Immature natural killer cell (primary cell): ENCODE measurements around the gene ZNF222. TPM values are rescaled to one million over a fixed set of nuclear protein-coding genes. Genes with fewer than 3 reads are reported as not detected.

Source experiments
- DNase-seq, 3 donors: peaks; one replicate each; pipeline ENCODE4 v3.0.0; 2022; ENCODE audit warnings: mixed read lengths in 1 of 3
- H3K27ac Mint-ChIP-seq, 6 donors: one replicate each; pipeline ENCODE4 v1.8.0; 2020; ENCODE audit warnings: mixed read lengths in 6 of 6, mild to moderate bottlenecking in 5 of 6, inconsistent platforms in 4 of 6, moderate library complexity in 3 of 6
- H3K27me3 Mint-ChIP-seq, 3 donors: one replicate each; pipeline ENCODE4 v1.8.0; 2020 to 2021; ENCODE audit warnings: low read depth in 3 of 3, mild to moderate bottlenecking in 3 of 3, mixed read lengths in 3 of 3, moderate library complexity in 3 of 3, inconsistent platforms in 1 of 3
- H3K36me3 Mint-ChIP-seq, 3 donors: one replicate each; pipeline ENCODE4 v1.8.0; 2020; ENCODE audit warnings: mixed read lengths in 3 of 3, inconsistent platforms in 2 of 3, mild to moderate bottlenecking in 2 of 3
- H3K4me1 Mint-ChIP-seq, 2 donors: one replicate each; pipeline ENCODE4 v1.8.0; 2020; ENCODE audit warnings: inconsistent platforms in 2 of 2, mild to moderate bottlenecking in 2 of 2, mixed read lengths in 2 of 2, moderate library complexity in 1 of 2
- H3K4me3 Mint-ChIP-seq, 5 donors: one replicate each; pipeline ENCODE4 v1.8.0; 2020; ENCODE audit warnings: mild to moderate bottlenecking in 5 of 5, mixed read lengths in 5 of 5, inconsistent platforms in 3 of 5, moderate library complexity in 3 of 5
- H3K9me3 Mint-ChIP-seq, 6 donors: one replicate each; pipeline ENCODE4 v1.8.0; 2020; ENCODE audit warnings: mild to moderate bottlenecking in 6 of 6, mixed read lengths in 6 of 6, inconsistent platforms in 4 of 6, moderate library complexity in 3 of 6
- polyA plus RNA-seq, 3 donors: library from polyadenylated mRNA; unstranded; fragments of 300-500 nt; fragmentation: Illumina TruSeq; gene quantifications; one replicate each; pipeline ENCODE4 v1.2.3, GENCODE V29; 2021

The ZNF222 gene
- 1 to 10 TPM in 2 of 3 donors, not detected in 1; 2.3 to 3.4 TPM for polyA plus RNA-seq

- Mint-ChIP-seq H3K4me3 (peak within 1 kb of the TSS; percentile 93 to 100 (median 96)), H3K27me3 (peaks cover 2 to 19% (median 8%) of the 10 kb centered on the region in 3 donors), H3K36me3 (peaks cover 43 to 45% (median 44%) of the 10 kb centered on the region in 3 donors), H3K9me3 (peaks cover 9 to 41% (median 26%) of the 10 kb centered on the region in 6 donors), H3K27ac (peak within 1 kb of the TSS; percentile 81 to 98 (median 92)), H3K4me1 (peaks cover 22 to 35% of the 10 kb centered on the region in 2 donors)
- peak; percentile 68 to 76 (median 73) for DNase-seq
These were observed at the start of gene ZNF222 for GRCh38 chr19:44025217-44025936. TSS of gene ZNF222 (plus strand) at chr19:44025379. CDS start at chr19:44025437, 58 bp downstream.

DNA sequence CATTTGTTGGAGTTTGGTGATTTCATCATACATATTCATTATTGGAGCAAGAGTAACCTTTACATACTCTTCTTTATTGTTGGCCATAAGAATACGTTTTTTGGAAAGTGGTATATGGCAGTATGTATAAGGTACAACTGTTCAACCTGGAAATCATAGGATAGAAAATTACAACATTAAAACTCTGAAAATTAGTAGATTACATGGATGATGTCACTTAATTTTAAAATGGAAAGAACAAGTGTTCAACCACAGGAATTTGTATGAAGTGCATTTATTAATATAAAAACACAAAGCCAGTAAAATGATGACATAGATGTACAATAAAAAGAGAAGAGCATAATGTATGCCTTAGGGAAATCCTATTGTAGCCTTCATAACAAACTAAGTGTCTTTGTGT, 48.4 kb upstream of the ZNF222 start:
- no peak overlapping the region for H3K4me3 Mint-ChIP-seq
- H3K9me3 Mint-ChIP-seq: peaks cover 28 to 82% (median 57%) of the 10 kb centered on the region in 6 donors
- peaks cover 0 to 2% (median 2%) of the 10 kb centered on the region in 3 donors for H3K27me3 Mint-ChIP-seq
- no peak overlapping the region for H3K27ac Mint-ChIP-seq
- no peaks in the 10 kb centered on the region for H3K4me1 Mint-ChIP-seq
- DNase-seq: no peak
- peaks cover 12 to 19% (median 13%) of the 10 kb centered on the region in 3 donors for H3K36me3 Mint-ChIP-seq

- peaks cover under 1 to 8% (median 6%) of the 10 kb centered on the region in 3 donors for H3K36me3 Mint-ChIP-seq
- peaks cover 0 to 4% (median 0%) of the 10 kb centered on the region in 3 donors for H3K27me3 Mint-ChIP-seq
- H3K4me1 Mint-ChIP-seq: peaks cover 17 to 28% of the 10 kb centered on the region in 2 donors
- no peak for DNase-seq
- peaks cover 0 to 21% (median 5%) of the 10 kb centered on the region in 6 donors for H3K9me3 Mint-ChIP-seq
- peak overlapping the region; percentile 20 to 96 (median 80) for H3K27ac Mint-ChIP-seq
- peak overlapping the region; percentile 78 to 99 (median 97) for H3K4me3 Mint-ChIP-seq
These were observed 41.7 kb upstream of the ZNF222 start for GRCh38 chr19:43983544-43983911.

DNA sequence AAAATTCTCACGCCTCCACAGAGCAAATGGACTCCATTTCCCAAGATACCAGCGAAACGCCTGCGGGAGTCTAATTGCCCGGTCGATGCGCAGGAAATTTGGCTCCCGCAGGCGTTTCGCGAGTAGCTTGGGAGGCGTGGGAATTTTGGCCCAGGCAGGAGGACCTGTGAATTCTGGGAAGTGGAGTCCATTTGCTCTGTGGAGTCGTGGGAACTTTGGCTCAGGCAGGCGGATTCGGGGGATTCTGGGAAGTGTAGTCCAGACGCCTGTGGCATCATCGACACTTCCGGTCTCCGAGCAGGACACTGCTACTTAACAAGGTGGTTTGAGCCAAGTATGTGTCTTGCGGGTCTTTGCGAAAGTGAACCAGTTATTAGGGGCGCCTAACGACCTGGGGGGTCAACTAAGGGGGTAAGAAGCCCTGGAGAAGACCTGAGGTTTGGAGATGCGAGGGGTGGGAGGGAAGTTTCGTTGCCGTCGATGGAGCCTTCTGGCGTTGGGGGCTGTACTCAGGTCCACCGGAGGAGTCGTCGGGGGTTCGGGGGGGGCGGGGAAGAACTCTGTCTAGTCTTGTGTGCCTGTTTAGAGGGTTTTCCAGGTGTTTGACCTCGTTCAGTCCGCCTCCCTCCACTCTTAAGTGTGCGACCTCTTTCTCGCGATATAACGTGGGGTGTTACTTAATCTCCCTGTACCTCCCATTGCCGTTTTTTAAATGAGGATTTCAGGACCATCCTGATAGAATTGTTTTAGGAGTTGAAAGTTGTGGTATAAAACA, 41.1 kb upstream of the ZNF222 start, which contains the start of gene ZNF155:
TSS of gene ZNF155 (plus strand) at position 277 of the 775 bp plus-strand sequence. CDS start 4,356 bp downstream, outside the sequence.
- Mint-ChIP-seq H3K27ac (peak within 1 kb of the TSS; percentile 85 to 96 (median 92)), H3K9me3 (peaks cover 0 to 16% (median 3%) of the 10 kb centered on the region in 6 donors), H3K36me3 (peaks cover 7 to 14% (median 11%) of the 10 kb centered on the region in 3 donors), H3K4me1 (peaks cover 17 to 28% of the 10 kb centered on the region in 2 donors), H3K27me3 (peaks cover 0 to 4% (median 0%) of the 10 kb centered on the region in 3 donors), H3K4me3 (peak within 1 kb of the TSS; percentile 93 to 99 (median 97))
- peak; percentile 67 to 74 (median 69) for DNase-seq

- H3K9me3 Mint-ChIP-seq: peaks cover 0 to 12% (median 3%) of the 10 kb centered on the region in 6 donors
- peak overlapping the region; percentile 93 to 99 (median 97) for H3K4me3 Mint-ChIP-seq
- H3K27ac Mint-ChIP-seq: peak overlapping the region; percentile 85 to 96 (median 92)
These were observed 40.5 kb upstream of the ZNF222 start for GRCh38 chr19:43984687-43985000.

GRCh38 chr19:43997631-43998290, 27.4 kb upstream of the ZNF222 start:
- H3K27me3 Mint-ChIP-seq: peaks cover 0 to 6% (median under 1%) of the 10 kb centered on the region in 3 donors
- DNase-seq: no peak
- H3K9me3 Mint-ChIP-seq: peaks cover 13 to 23% (median 18%) of the 10 kb centered on the region in 6 donors
- H3K36me3 Mint-ChIP-seq: peaks cover 45 to 56% (median 48%) of the 10 kb centered on the region in 3 donors
- no peak overlapping the region for H3K27ac Mint-ChIP-seq
- peaks cover 10% of the 10 kb centered on the region in 2 donors for H3K4me1 Mint-ChIP-seq
- H3K4me3 Mint-ChIP-seq: no peak overlapping the region

More at GRCh38 chr19:43984687-43985000, 40.5 kb upstream of the ZNF222 start:
- Mint-ChIP-seq H3K4me1 (peaks cover 17 to 28% of the 10 kb centered on the region in 2 donors), H3K27me3 (peaks cover 0 to 4% (median 0%) of the 10 kb centered on the region in 3 donors), H3K36me3 (peaks cover 12 to 19% (median 16%) of the 10 kb centered on the region in 3 donors)
- no peak for DNase-seq

DNA sequence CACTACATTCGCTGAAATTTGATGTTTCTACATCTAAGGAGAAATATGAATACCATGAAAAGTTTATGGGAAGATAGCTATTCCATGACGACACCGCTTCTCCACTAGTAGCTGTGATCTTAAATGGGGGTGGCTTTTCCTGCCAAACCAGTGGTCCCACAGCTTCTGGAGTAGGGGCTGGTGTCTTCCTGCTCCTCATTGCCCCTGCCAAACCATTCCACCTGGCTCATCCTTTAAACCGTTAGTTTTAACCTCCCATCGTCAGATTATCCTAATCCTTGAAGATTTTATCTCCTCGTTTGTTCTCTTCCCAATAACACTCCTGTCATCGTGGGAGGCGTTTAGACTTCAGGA, 23.0 kb upstream of the ZNF222 start:
- Mint-ChIP-seq H3K4me3 (peak overlapping the region; percentile 99 to 100 (median 100)), H3K9me3 (peaks cover 8 to 26% (median 20%) of the 10 kb centered on the region in 6 donors)
- no peak for DNase-seq

DNA sequence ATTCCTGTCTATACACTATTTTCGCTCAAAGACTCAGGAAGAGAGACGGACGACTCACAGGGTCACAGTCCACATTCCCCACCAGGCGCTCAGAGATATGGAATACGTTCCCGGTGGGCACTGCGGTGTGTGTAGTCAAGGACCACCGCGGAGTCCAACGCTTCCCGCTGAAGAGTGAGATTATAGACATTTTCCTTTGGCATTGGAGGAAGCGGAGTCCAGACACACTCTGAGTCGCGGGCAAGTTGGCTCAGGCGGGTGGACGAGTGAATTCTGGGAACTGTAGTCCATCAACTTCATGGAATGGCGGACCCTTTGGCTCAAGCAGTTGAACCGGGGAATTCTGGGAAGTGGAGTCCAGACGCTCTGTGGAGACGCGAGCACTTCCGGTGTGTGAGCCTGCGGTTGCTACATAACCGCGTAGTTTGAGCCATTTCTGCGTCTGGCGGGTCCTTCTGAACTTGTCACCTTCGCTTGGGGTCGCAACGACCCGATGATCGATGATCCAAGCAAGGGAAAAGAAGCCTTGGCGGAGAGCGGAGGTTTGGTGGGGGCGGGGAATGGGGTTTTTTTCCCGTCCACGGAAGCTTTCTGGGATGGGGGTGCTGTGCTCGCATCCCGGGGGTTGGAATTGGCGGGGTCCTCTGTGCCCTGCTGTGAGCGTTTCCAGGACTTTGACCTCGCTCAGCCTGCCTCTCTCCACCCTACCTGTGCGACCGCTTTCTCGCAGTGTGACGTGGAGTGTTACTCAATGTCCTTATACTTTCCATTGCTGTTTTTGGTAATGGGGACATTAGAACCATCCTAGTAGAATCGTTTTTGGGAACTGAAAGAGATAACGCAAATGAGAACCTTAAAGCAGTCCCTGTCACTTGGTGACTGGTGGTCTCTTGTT, 22.4 kb upstream of the ZNF222 start, which contains the start of gene ZNF230:
TSS of gene ZNF230 (plus strand) at position 392 of the 895 bp plus-strand sequence. CDS start 4,122 bp downstream, outside the sequence.
- Mint-ChIP-seq H3K4me1 (peaks cover 28 to 32% of the 10 kb centered on the region in 2 donors), H3K27ac (peak within 1 kb of the TSS; percentile 95 to 99 (median 96)), H3K27me3 (peaks cover 3 to 6% (median 5%) of the 10 kb centered on the region in 3 donors), H3K4me3 (peak within 1 kb of the TSS; percentile 99 to 100 (median 100)), H3K36me3 (peaks cover 29% of the 10 kb centered on the region in 3 donors), H3K9me3 (peaks cover 9 to 29% (median 24%) of the 10 kb centered on the region in 6 donors)
- DNase-seq: peak; percentile 85 to 88 (median 86)

More for the DNA sequence above, 23.0 kb upstream of the ZNF222 start:
- peak overlapping the region; percentile 95 to 99 (median 96) for H3K27ac Mint-ChIP-seq
- H3K4me1 Mint-ChIP-seq: peaks cover 27 to 32% of the 10 kb centered on the region in 2 donors
- H3K27me3 Mint-ChIP-seq: peaks cover 3 to 5% (median 5%) of the 10 kb centered on the region in 3 donors
- peaks cover 28 to 29% (median 28%) of the 10 kb centered on the region in 3 donors for H3K36me3 Mint-ChIP-seq

DNA sequence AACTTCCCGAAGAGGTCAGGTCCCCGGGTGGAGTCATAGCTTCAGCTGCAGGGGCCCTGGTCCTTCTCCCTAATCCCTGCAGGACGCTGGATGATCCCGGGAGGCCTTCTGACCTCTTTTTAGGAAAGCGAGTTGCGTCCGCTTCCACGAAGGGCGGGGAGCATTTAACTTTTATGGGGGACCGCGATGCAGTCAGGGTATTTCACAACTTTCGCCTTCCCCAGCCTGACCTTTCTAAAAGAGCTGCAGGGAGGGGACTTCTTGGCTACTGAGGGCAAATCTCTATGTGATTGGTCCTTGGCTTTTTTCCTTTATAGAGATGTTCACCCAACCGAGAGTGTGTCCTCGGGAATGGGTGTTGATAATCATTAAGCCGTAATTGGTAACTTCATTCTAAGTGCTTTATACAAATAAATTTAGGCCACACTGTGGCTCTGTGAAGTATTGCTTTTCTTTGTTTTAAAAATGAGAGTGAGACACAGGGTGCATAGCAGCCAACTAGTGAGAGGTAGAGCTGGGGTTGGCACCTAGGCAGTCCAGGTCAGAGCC, 21.6 kb upstream of the ZNF222 start:
- H3K27me3 Mint-ChIP-seq: peaks cover 3 to 6% (median 5%) of the 10 kb centered on the region in 3 donors
- H3K4me3 Mint-ChIP-seq: peak overlapping the region; percentile 99 to 100 (median 100)
- H3K9me3 Mint-ChIP-seq: peaks cover 12 to 30% (median 24%) of the 10 kb centered on the region in 6 donors
- DNase-seq: no peak
- peaks cover 30% of the 10 kb centered on the region in 3 donors for H3K36me3 Mint-ChIP-seq
- peaks cover 28 to 32% of the 10 kb centered on the region in 2 donors for H3K4me1 Mint-ChIP-seq
- peak overlapping the region; percentile 95 to 99 (median 96) for H3K27ac Mint-ChIP-seq

DNA sequence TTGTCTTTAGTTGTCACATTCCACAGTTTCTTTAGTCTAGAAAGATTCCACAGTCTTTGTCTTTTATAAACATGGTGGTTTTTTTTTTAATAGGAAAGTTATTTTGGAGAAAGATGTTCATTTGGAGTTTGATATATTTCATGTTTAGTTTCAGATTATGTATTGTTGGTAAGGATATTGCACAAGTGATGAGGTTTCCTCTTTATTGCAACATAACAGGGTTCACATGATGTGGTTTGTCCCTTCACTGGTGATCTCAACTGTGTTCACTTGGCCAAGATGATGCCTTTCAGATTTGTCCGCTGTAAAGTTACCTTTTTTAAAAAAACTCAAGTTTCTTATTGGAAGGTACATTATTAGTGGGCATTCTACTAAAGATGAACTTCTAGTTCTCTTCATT, 19.2 kb upstream of the ZNF222 start:
- Mint-ChIP-seq H3K27ac (no peak overlapping the region), H3K4me1 (peaks cover 28 to 32% of the 10 kb centered on the region in 2 donors), H3K4me3 (no peak overlapping the region), H3K27me3 (peaks cover 3 to 6% (median 5%) of the 10 kb centered on the region in 3 donors), H3K36me3 (peaks cover 52% of the 10 kb centered on the region in 3 donors), H3K9me3 (peaks cover 28 to 52% (median 44%) of the 10 kb centered on the region in 6 donors)
- DNase-seq: no peak

DNA sequence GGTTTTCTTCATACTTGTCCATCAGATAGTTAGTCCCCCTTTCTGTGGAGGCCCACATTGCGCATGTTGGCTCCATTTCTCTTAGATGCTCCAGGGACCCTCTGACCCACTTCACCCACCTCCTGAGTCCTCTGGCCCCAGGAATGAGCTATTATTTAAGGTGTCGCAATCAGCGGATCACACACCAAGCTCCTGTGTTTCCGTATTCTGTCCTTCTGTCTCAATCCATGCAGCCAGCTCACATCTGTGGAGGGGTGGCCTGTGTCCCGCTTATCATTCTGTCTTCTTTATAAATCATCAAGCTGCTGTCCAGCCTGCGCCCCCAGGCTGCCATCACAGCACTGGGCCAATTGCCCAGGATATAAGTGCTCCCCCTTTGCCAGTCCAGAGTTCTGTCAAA, 17.7 kb upstream of the ZNF222 start:
- Mint-ChIP-seq H3K27me3 (peaks cover 3 to 7% (median 6%) of the 10 kb centered on the region in 3 donors), H3K4me3 (peak overlapping the region in 1 of 5 donors; percentile 2), H3K4me1 (peaks cover 21 to 25% of the 10 kb centered on the region in 2 donors), H3K27ac (no peak overlapping the region), H3K9me3 (peaks cover 32 to 67% (median 55%) of the 10 kb centered on the region in 6 donors), H3K36me3 (peaks cover 65% of the 10 kb centered on the region in 3 donors)
- DNase-seq: no peak

DNA sequence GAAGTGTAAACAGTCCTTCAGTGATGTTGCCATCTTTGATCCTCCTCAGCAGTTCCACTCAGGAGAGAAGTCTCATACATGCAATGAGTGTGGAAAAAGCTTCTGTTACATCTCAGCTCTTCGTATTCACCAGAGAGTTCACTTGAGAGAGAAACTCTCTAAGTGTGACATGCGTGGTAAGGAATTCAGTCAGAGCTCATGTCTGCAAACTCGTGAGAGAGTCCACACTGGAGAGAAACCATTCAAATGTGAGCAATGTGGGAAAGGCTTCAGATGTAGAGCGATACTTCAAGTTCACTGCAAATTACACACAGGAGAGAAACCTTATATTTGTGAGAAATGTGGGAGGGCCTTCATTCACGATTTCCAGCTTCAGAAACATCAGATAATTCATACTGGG, 14.7 kb upstream of the ZNF222 start:
- peaks cover 6 to 9% of the 10 kb centered on the region in 2 donors for H3K4me1 Mint-ChIP-seq
- H3K27ac Mint-ChIP-seq: no peak overlapping the region
- peaks cover 0 to 10% (median 1%) of the 10 kb centered on the region in 3 donors for H3K27me3 Mint-ChIP-seq
- no peak overlapping the region for H3K4me3 Mint-ChIP-seq
- DNase-seq: no peak
- peaks cover 71 to 83% (median 77%) of the 10 kb centered on the region in 3 donors for H3K36me3 Mint-ChIP-seq
- peaks cover 48 to 93% (median 82%) of the 10 kb centered on the region in 6 donors for H3K9me3 Mint-ChIP-seq
